Uterus (tissue), 2 donors: Measurements from ENCODE around the gene ABHD8.

Source experiments
- CTCF ChIP-seq, 4 experiments: fragments of 200-600 bp in 2 of 4; fragments of 450-650 bp in 2 of 4; sonication (generic) in 2 of 4; IDR thresholded peaks; one replicate each; pipeline ENCODE4 v1.5.1; 2016 to 2019; ENCODE audit warnings: antibody characterized with exemption in 4 of 4, mild to moderate bottlenecking in 2 of 4, moderate library complexity in 1 of 4
- POLR2A ChIP-seq, 2 donors: fragments of 450-650 bp; IDR thresholded peaks; one replicate each; pipeline ENCODE4 v1.6.1; 2016; ENCODE audit warnings: antibody characterized with exemption in 2 of 2, mild to moderate bottlenecking in 1 of 2, moderate library complexity in 1 of 2

GRCh38 chr19:17318966-17319365 is 15.7 kb upstream of the ABHD8 start:
- TF ChIP-seq CTCF (IDR thresholded peaks at IDR 0.05) (no peak), POLR2A (IDR thresholded peaks at IDR 0.05) (no peak)
